Fibroblast of upper back skin (primary cell): ENCODE results near the gene NSRP1.
"Not testable (repeated sequence)": the region's sequence is repeated elsewhere in the genome, so short reads cannot be mapped to it uniquely, and the experiment has no call there.

Experiments used
- DNase-seq: peaks from one replicate; pipeline ENCODE4 v3.0.0-alpha.2; 2013

Gene NSRP1

GRCh38 chr17:30224419-30224960 is 107.9 kb downstream of the NSRP1 start:
- DNase-seq = no peak

DNA sequence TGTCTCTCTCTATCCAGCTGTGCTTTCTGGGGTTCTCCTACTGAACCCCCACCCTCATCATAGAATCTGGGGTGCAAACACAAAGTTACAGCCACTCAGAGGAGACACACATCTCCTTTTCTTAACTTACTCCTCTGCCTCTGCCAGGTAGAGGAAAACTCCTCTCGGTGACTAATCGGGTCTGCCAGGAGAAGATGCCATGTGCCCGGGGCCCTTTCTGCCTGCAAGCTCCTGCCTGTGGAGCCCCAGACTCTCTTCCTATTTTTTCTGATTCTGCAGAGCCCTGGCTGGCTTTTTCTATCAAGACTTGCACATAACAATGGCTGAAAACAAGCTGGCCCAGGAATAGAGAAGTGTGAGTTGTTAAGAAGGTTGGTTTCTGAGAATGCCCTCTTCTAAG is 108.5 kb downstream of the NSRP1 start:
- DNase-seq = no peak

- DNase-seq = no peak
These were observed 109.4 kb downstream of the NSRP1 start for GRCh38 chr17:30225919-30226553.

GRCh38 chr17:30226878-30227277 is 110.3 kb downstream of the NSRP1 start:
- DNase-seq = no peak

- DNase-seq = no peak
These were observed 111.4 kb downstream of the NSRP1 start for GRCh38 chr17:30228011-30228410.

DNA sequence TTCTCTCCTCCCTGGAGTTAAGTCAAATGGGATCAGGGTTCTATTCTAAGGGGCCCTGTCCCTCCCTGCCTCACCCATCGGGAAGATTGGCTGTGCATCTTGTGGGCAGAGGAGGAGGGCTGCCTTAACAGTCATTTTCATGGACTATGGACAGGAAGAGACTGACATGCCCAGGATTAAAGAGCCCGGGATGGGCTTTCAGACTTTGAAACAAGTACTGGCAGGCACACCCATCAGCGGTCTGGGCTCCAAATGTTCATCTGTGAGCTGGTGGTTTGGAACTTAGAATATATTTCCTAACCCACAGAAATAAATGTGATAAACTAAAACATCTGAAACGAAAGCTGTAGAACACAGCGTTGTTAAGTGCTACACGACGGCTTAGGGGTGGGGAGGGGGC is 112.4 kb downstream of the NSRP1 start:
- peak; percentile 14 for DNase-seq

- DNase-seq = not testable (repeated sequence)
These were observed 113.4 kb downstream of the NSRP1 start for GRCh38 chr17:30230009-30230408.

DNA sequence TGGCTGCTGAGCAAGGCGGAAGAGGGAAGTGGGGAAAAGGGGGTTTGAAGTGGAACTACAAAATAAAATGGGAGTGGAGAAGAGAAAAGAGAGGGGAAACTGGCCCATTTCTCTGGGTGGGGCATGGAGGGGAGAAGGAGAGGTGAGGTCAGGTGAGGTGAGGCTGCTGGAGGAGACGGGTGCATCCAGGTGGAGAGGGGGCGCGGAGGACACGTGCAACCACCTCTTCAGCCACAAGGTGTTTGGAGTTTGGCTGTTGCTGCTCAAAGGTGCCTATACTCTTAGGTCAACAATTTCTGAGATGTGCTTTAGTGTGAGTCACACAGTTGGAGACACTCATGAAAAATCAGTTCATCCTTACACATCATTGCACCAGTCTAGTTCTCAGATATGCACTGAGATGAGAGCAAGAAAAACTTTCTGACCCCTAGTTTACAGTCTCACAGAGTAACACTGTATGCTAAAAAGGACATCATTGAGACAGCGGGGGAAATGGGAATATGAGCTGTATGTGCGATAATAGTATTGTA is 114.0 kb downstream of the NSRP1 start:
- peak; percentile 33 for DNase-seq

DNA sequence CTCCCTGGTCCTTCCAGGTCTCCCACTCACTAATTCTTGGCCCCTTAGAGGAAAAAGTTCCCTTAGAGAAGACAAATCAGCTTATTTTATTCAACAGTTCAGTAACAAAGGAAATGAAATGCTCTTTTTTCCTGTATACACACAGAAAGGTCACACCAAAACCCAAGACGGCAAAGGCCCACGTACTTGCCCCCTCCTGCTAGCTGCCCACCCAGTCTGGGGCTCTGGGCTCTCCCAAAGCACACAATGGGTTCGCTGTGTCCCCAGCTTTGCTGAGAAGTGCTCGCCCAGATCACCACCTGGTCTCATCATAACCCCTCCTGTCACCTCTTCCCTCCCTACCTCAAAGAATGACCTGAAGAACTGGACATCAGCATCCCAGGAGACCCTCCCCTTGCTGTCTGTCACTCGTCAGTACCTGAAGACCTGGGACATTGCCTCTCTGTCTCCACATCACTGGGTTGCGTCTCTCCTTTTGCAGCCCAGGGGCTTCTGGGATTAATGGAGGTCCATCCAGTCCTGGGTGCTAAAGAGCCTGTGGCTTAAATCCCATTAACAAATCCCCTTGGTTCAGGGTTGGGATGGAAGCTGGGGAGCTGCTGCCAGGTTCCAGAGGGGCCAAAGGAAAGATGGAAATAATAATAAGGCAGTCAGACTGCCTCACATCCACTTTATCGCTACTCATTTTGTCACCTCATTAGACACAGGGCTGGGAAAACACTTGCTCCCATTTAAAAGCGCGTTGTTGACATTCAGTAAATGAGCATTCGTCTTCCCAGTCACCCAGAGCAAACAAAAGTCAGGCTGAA is 115.6 kb downstream of the NSRP1 start:
- DNase-seq = no peak

DNA sequence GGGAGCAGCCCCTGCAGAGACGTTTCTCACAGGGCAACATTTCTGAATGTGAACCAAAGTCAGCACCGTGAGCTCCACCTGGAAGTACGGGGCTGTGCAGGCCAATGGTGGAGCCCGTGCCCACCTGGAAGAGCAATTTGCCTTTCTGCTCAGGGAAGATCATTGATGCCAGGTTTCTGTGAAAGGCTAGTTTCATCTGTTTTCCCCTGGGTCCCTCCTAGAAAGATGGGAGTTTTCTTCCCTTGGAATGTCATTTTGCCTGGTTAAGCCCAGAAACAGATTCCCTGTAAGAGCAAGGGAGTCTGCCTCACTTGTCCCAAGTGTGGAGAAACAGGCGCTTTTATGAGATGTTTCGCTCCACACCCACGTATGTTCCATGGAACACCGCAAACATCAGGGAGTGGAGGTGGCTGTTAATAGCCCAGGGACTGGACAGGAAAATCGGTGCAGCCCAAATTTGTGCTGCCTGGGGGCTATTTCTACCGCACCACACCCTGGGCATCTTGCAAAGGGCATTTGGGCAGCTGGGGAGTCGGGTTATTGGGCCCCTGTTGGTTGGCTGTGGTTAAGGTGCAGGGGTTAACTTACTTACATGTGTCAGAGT is 116.3 kb downstream of the NSRP1 start:
- DNase-seq = no peak

- no peak for DNase-seq
These were observed 117.7 kb downstream of the NSRP1 start for GRCh38 chr17:30234296-30234695.

GRCh38 chr17:30234964-30235363 is 118.3 kb downstream of the NSRP1 start:
- no peak for DNase-seq

GRCh38 chr17:30235386-30236296 is 119.0 kb downstream of the NSRP1 start, which contains the start of gene SLC6A4:
SLC6A4 (minus strand) TSS chr17:30235697; CDS start chr17:30221958, 13,739 bp downstream.
- no peak for DNase-seq
